B cell (primary cell): Measurements from ENCODE around the gene SRP14. TPM values are rescaled to one million over a fixed set of nuclear protein-coding genes. Genes with fewer than 3 reads are reported as not detected.
A peak's percentile ranks its signal among the peaks of the same experiment; 100 is the strongest.

Experiments
- ATAC-seq: fragments of 200-7000 bp; cut with Tn5 transposase; one replicate; pipeline ENCODE4 v1.10.0; 2021; ENCODE audit warnings: low read depth, mild to moderate bottlenecking, moderate number of reproducible peaks, moderate library complexity
- CTCF ChIA-PET: fragments of 350-600 bp; sonication (Branson Sonifier 250); formaldehyde crosslinking; loops from one replicate; lab custom pipeline; 2021; ENCODE audit warnings: antibody characterized with exemption, inconsistent platforms; lab: Charles Lee
- POLR2A ChIA-PET: fragments of 350-600 bp; sonication (Branson Sonifier 250); formaldehyde crosslinking; loops from one replicate; lab custom pipeline; 2021; ENCODE audit warnings: antibody characterized with exemption; lab: Charles Lee
- DNase-seq: peaks from one replicate; pipeline ENCODE4 v3.0.0; 2013
- H2AFZ ChIP-seq: 2 replicates; pipeline ENCODE4 v1.6.1; 2012; ENCODE audit warnings: mild to moderate bottlenecking, low read depth, low read length; ENCODE audit not compliant: insufficient read depth, poor library complexity, severe bottlenecking
- H3K27ac ChIP-seq, 2 donors: 1 replicate in 1 of 2; 2 replicates in 1 of 2; pipeline ENCODE4 v1.5.1; 2012 to 2013; ENCODE audit warnings: low read length in 2 of 2, mild to moderate bottlenecking in 2 of 2, moderate library complexity in 1 of 2
- H3K27me3 ChIP-seq, 4 experiments: fragments of 200-600 bp in 1 of 4; sonication (generic) in 1 of 4; replicated peaks in 1 of 4; 1 replicate in 2 of 4; 2 replicates in 2 of 4; pipeline versions ENCODE4 v1.6.1 to v1.7.0; 2013 to 2016; ENCODE audit warnings: low read length in 3 of 4, mild to moderate bottlenecking in 2 of 4, mixed read lengths in 1 of 4, moderate library complexity in 1 of 4; ENCODE audit not compliant: insufficient read depth in 4 of 4, control insufficient read depth in 3 of 4; ENCODE audit errors: control extremely low read depth in 1 of 4
- H3K36me3 ChIP-seq, 2 experiments: replicated peaks in 1 of 2; 1 replicate in 1 of 2; 2 replicates in 1 of 2; pipeline versions ENCODE4 v1.6.1 to v1.7.1; 2013; ENCODE audit warnings: low read length in 1 of 2; ENCODE audit not compliant: insufficient read depth in 2 of 2, control insufficient read depth in 1 of 2; ENCODE audit errors: control extremely low read depth in 1 of 2, extremely low read depth in 1 of 2
- H3K4me1 ChIP-seq, 2 donors: fragments of 200-600 bp in 1 of 2; sonication (generic) in 1 of 2; 1 replicate in 1 of 2; 2 replicates in 1 of 2; pipeline versions ENCODE4 v1.5.1 to v1.6.1; 2013 to 2017; ENCODE audit warnings: low read length in 2 of 2; ENCODE audit not compliant: control insufficient read depth in 2 of 2, insufficient read depth in 2 of 2
- H3K4me2 ChIP-seq: replicated peaks from 2 replicates; pipeline ENCODE3; 2012; ENCODE audit warnings: mild to moderate bottlenecking, low read depth, low read length; ENCODE audit not compliant: poor library complexity, severe bottlenecking
- H3K4me3 ChIP-seq, 5 experiments: fragments of 200-600 bp in 1 of 5; sonication (generic) in 1 of 5; 1 replicate in 3 of 5; 2 replicates in 2 of 5; pipeline versions ENCODE4 v1.5.1 to v1.7.0; 2011 to 2016; ENCODE audit warnings: low read length in 4 of 5, mild to moderate bottlenecking in 4 of 5, low read depth in 2 of 5, control low read depth in 1 of 5, moderate library complexity in 1 of 5; ENCODE audit not compliant: insufficient read depth in 1 of 5; ENCODE audit errors: control extremely low read depth in 1 of 5, extremely low read depth in 1 of 5
- H3K79me2 ChIP-seq: fragments of 200-600 bp; sonication (generic); one replicate; pipeline ENCODE4 v1.6.0; 2016; ENCODE audit warnings: low read length; ENCODE audit not compliant: control insufficient read depth, insufficient read depth
- H3K9ac ChIP-seq: fragments of 200-600 bp; sonication (generic); 2 replicates; pipeline ENCODE4 v1.6.1; 2017; ENCODE audit warnings: mild to moderate bottlenecking, low read length, moderate library complexity
- H3K9me3 ChIP-seq, 3 donors: one replicate each; pipeline versions ENCODE4 v1.6.1 to v1.7.1; 2013; ENCODE audit warnings: low read length in 2 of 3; ENCODE audit not compliant: control insufficient read depth in 2 of 3, insufficient read depth in 1 of 3; ENCODE audit errors: control extremely low read depth in 1 of 3
- H4K20me1 ChIP-seq: 2 replicates; pipeline ENCODE4 v1.6.0; 2012; ENCODE audit warnings: mild to moderate bottlenecking, low read length; ENCODE audit not compliant: insufficient read depth, control insufficient read depth, poor library complexity, severe bottlenecking
- H3K27ac Mint-ChIP-seq: one replicate; pipeline ENCODE4 v1.8.0; 2021; ENCODE audit warnings: mixed read lengths
- H3K27me3 Mint-ChIP-seq: one replicate; pipeline ENCODE4 v1.8.0; 2021; ENCODE audit warnings: mixed read lengths
- H3K4me1 Mint-ChIP-seq: one replicate; pipeline ENCODE4 v1.8.0; 2021; ENCODE audit warnings: mixed read lengths
- H3K4me3 Mint-ChIP-seq: one replicate; pipeline ENCODE4 v1.8.0; 2021; ENCODE audit warnings: mixed read lengths
- H3K9me3 Mint-ChIP-seq: one replicate; pipeline ENCODE4 v1.8.0; 2022; ENCODE audit warnings: mixed read lengths; ENCODE audit not compliant: insufficient read depth
- EZH2 ChIP-seq: IDR thresholded peaks from 2 replicates; pipeline ENCODE4 v1.6.1; 2012; ENCODE audit warnings: borderline replicate concordance, low read depth, mild to moderate bottlenecking, moderate library complexity, low read length; ENCODE audit not compliant: insufficient read depth, poor library complexity, severe bottlenecking
- WGBS: methylation state at CpG from one replicate; pipeline ENCODE4 v1.1.5; 2013; ENCODE audit warnings: missing lambda C conversion rate; ENCODE audit not compliant: insufficient coverage; 5-methylcytosine and 5-hydroxymethylcytosine counted together
- intact Hi-C: fragments of 100-400 bp; cut with micrococcal nuclease; formaldehyde crosslinking; loops from one replicate; pipeline ENCODE4 v1.10.0; 2022
- polyA plus RNA-seq: library from polyadenylated mRNA; depleted of rRNA; stranded (reverse); fragments of >200 nt; gene quantifications from 2 replicates; pipeline ENCODE4 v1.2.3, GENCODE V29; 2012
- total RNA-seq, 2 donors: library from RNA; stranded (reverse); fragments of 120-200 nt in 1 of 2; gene quantifications; 1 replicate in 1 of 2; 2 replicates in 1 of 2; pipeline versions ENCODE4 v1.2.3 to v1.2.4, GENCODE V29; 2013 to 2022
- TF ChIP-seq, protein P1 (sequence below): fragments of 200-600 bp; IDR thresholded peaks from one replicate; pipeline ENCODE4 v1.8.0; 2022; ENCODE audit warnings: antibody characterized with exemption, mild to moderate bottlenecking

Gene SRP14
- total and polyA plus RNA-seq, 2 donors (not counting 1 experiment from before 2014, with no cell fraction given) = 120 to 131 TPM

DNA sequence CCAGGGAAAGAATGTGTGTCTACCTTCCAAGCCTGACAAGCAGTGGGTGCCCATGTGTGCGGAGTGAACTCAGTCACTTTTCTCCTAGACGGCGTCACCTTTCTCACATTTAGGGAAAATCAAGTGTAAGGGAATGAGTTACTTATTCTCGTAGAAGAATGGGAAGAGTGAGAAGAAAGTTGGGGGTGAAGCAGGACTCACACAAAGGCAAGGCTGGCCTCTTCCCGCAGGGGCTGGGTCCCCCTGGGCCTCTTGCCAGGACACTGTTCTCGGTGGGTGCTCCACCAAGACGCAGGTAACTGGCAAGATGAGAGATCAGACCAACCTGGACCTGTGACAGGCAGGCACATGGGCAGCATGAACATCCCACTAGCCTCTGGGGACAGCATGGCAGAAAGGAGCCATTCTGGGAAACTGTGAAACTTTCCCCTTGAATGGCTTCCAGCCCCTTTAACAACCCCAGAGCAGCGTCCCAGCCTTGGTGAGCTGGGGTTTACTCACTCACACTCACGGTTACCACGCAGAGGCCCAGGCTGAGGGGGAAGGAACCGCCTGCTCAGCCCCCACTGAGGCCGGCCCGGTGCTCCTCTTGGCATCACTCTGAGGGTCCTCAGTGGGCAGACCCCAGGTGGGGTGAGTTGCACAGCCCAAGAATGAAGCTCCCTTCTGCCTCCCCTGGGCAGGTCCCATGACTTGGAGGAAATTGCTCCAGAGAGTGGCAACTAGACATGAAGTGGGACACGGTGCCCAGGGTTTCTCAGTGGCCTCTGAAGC, 15.0 kb upstream of the SRP14 start:
- CTCF ChIA-PET = interaction anchor here (0.6 to 5.6 kb wide), 11 partner anchors 8 to 225 kb away, joined by 3 to 92 read pairs (median 4); partner anchors contain the start of gene BMF
- Mint-ChIP-seq H3K27me3 (no peaks in the 10 kb centered on the region), H3K27ac (peak overlapping the region; percentile 94), H3K4me1 (peaks cover 71% of the 10 kb centered on the region), H3K4me3 (peak overlapping the region; percentile 60), H3K9me3 (no peaks in the 10 kb centered on the region)
- intact Hi-C loops = loop anchor here (1.0 kb wide), 1 partner anchor 10 kb away; no protein-coding TSS in a partner anchor
- DNase-seq (peak; percentile 27), ATAC-seq (peak; percentile 50)
- Histone ChIP-seq H3K9me3 (peaks cover 0 to 3% (median 0%) of the 10 kb centered on the region in 3 donors), H3K4me1 (peaks cover 52 to 59% of the 10 kb centered on the region in 2 donors), H3K27me3 (no peaks in the 10 kb centered on the region), H3K4me3 (no peak overlapping the region), H3K27ac (peak overlapping the region; percentile 43 to 53), H3K4me2 (peak overlapping the region; percentile 67), H3K9ac (peak overlapping the region; percentile 17), H3K36me3 (no peaks in the 10 kb centered on the region), H4K20me1 (no peaks in the 10 kb centered on the region), H2AFZ (no peak overlapping the region), H3K79me2 (peaks cover 12% of the 10 kb centered on the region)
- POLR2A ChIA-PET = interaction anchor here (0.6 to 5.3 kb wide), 12 partner anchors 8 to 254 kb away, joined by 3 to 67 read pairs (median 4); partner anchors contain the start of genes BMF and PLCB2
- WGBS = 25% methylated on average over 12 of the region's 14 CpGs
- TF ChIP-seq EZH2 = no peak

DNA sequence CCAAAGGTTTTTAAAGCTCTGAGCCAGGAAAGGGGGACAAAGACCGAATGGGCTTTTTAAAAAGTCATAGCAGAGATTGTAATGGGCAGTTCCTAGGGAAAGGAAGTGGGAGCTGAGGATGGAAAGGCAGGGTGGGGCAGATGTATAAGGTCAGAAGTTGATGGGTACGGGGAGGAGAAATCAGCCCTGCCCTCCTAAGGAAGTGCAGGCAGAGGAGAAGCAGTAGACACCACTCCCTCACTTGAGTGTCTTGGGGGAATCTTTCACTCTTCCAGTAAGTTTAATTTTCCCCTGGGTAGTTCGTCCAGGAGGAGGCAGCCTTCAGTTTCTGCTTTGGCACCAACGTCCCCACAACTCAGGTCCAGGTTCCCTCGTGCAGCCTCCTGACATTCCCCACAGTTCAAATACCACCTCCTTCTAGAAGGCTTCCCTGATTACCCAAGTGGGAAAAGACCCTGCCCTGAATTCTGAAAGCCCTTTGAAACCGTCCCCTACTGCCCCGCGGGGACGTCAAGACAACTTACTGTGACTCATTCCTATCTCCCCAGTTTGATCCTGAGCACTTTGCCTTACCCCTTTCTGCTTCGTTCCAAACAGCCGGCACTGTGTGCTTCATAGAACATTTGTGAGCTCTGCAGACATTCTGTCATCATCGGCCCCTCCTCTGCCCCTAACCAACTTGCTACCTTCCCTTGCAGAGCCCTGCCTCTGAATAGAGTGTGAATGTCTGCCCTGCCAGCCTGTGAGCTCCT, 14.3 kb upstream of the SRP14 start:
- peaks cover 12% of the 10 kb centered on the region for H3K79me2 ChIP-seq
- intact Hi-C loops = no loop called here
- no peaks in the 10 kb centered on the region for H3K27me3 ChIP-seq
- peaks cover 73% of the 10 kb centered on the region for H3K4me1 Mint-ChIP-seq
- no peaks in the 10 kb centered on the region for H3K36me3 ChIP-seq
- 81% methylated on average over 10 of the region's 12 CpGs for WGBS
- no peak for TF ChIP-seq EZH2
- TF ChIP-seq, protein P1, sequence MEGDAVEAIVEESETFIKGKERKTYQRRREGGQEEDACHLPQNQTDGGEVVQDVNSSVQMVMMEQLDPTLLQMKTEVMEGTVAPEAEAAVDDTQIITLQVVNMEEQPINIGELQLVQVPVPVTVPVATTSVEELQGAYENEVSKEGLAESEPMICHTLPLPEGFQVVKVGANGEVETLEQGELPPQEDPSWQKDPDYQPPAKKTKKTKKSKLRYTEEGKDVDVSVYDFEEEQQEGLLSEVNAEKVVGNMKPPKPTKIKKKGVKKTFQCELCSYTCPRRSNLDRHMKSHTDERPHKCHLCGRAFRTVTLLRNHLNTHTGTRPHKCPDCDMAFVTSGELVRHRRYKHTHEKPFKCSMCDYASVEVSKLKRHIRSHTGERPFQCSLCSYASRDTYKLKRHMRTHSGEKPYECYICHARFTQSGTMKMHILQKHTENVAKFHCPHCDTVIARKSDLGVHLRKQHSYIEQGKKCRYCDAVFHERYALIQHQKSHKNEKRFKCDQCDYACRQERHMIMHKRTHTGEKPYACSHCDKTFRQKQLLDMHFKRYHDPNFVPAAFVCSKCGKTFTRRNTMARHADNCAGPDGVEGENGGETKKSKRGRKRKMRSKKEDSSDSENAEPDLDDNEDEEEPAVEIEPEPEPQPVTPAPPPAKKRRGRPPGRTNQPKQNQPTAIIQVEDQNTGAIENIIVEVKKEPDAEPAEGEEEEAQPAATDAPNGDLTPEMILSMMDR = no peak
- H3K27ac Mint-ChIP-seq = peak overlapping the region; percentile 94
- H3K9me3 ChIP-seq = peaks cover 0 to 3% (median 0%) of the 10 kb centered on the region in 3 donors
- ChIA-PET CTCF (interaction anchor here (0.9 to 5.6 kb wide), 12 partner anchors 7 to 221 kb away, joined by 3 to 92 read pairs (median 6); partner anchors contain the start of gene BMF), POLR2A (interaction anchor here (0.6 to 5.3 kb wide), 8 partner anchors 16 to 111 kb away, joined by 3 to 67 read pairs (median 4); partner anchors contain the start of gene BMF)
- DNase-seq (no peak), ATAC-seq (no peak)
- H3K4me1 ChIP-seq = peaks cover 58 to 60% of the 10 kb centered on the region in 2 donors
- H3K27ac ChIP-seq = no peak overlapping the region
- no peaks in the 10 kb centered on the region for H3K9me3 Mint-ChIP-seq
- no peaks in the 10 kb centered on the region for H4K20me1 ChIP-seq
- peak overlapping the region; percentile 60 for H3K4me3 Mint-ChIP-seq
- H3K27me3 Mint-ChIP-seq = no peaks in the 10 kb centered on the region
- no peak overlapping the region for H3K4me3 ChIP-seq
- no peak overlapping the region for H3K4me2 ChIP-seq
- H3K9ac ChIP-seq = no peak overlapping the region
- no peak overlapping the region for H2AFZ ChIP-seq
